Upper lobe of left lung (tissue), 4 donors: Measurements from ENCODE around the gene CCDC57.

Experiments used
- EP300 ChIP-seq, 4 donors: sonication (generic); formaldehyde crosslinking; IDR thresholded peaks; one replicate each; pipeline ENCODE4 v1.5.1; 2017; ENCODE audit warnings: antibody characterized with exemption in 4 of 4, control low read depth in 2 of 4
- POLR2A ChIP-seq, 4 donors: fragments of 450-650 bp; IDR thresholded peaks; one replicate each; pipeline ENCODE4 v1.5.1; 2016 to 2017; ENCODE audit warnings: antibody characterized with exemption in 4 of 4, mild to moderate bottlenecking in 2 of 4
- TF ChIP-seq, protein P1 (sequence below), 6 experiments: fragments of 450-650 bp in 4 of 6; fragments of 200-600 bp in 2 of 6; sonication (generic) in 2 of 6; IDR thresholded peaks; one replicate each; pipeline ENCODE4 v1.5.1; 2016 to 2019; ENCODE audit warnings: antibody characterized with exemption in 6 of 6

- TF ChIP-seq EP300 (IDR thresholded peaks at IDR 0.05) (no peak), POLR2A (IDR thresholded peaks at IDR 0.05) (no peak)
- TF ChIP-seq, protein P1, sequence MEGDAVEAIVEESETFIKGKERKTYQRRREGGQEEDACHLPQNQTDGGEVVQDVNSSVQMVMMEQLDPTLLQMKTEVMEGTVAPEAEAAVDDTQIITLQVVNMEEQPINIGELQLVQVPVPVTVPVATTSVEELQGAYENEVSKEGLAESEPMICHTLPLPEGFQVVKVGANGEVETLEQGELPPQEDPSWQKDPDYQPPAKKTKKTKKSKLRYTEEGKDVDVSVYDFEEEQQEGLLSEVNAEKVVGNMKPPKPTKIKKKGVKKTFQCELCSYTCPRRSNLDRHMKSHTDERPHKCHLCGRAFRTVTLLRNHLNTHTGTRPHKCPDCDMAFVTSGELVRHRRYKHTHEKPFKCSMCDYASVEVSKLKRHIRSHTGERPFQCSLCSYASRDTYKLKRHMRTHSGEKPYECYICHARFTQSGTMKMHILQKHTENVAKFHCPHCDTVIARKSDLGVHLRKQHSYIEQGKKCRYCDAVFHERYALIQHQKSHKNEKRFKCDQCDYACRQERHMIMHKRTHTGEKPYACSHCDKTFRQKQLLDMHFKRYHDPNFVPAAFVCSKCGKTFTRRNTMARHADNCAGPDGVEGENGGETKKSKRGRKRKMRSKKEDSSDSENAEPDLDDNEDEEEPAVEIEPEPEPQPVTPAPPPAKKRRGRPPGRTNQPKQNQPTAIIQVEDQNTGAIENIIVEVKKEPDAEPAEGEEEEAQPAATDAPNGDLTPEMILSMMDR (IDR thresholded peaks at IDR 0.05) = no peak
These were observed 123.6 kb downstream of the CCDC57 start for GRCh38 chr17:82088838-82089722.
